SK-N-SH (cell line): ENCODE measurements around the gene CHST7. TPM values are rescaled to one million over a fixed set of nuclear protein-coding genes. Genes with fewer than 3 reads are reported as not detected.

Experiments
- CTCF ChIA-PET: fragments of 300-600, 350-600 bp; formaldehyde crosslinking; extraction: SDS; loops from one replicate; lab custom pipeline; 2021; lab: Yijun Ruan, JAX
- POLR2A ChIA-PET: fragments of 350-600 bp; sonication (Branson Sonifier 250); formaldehyde crosslinking; extraction: SDS; loops from one replicate; lab custom pipeline; 2020; ENCODE audit warnings: antibody characterized with exemption, inconsistent platforms; lab: Yijun Ruan, JAX
- DNase-seq: peaks from one replicate; pipeline ENCODE4 v3.0.0; 2012
- H2AFZ ChIP-seq: fragments of 200-600 bp; sonication (generic); 2 replicates; pipeline ENCODE4 v1.8.1; 2016; ENCODE audit warnings: antibody characterized with exemption, mild to moderate bottlenecking, low read depth
- H3F3A ChIP-seq: fragments of 200-600 bp; sonication (generic); replicated peaks from 2 replicates; pipeline ENCODE3; 2016; ENCODE audit warnings: antibody characterized with exemption, mild to moderate bottlenecking; ENCODE audit not compliant: insufficient read depth
- H3K27ac ChIP-seq, 2 experiments: fragments of 200-500 bp in 1 of 2; fragments of 200-600 bp in 1 of 2; sonication (Bioruptor generic) in 1 of 2; sonication (generic), shearing (Covaris generic) in 1 of 2; 2 replicates each; pipeline versions ENCODE4 v1.5.1 to v1.6.1; 2014 to 2016; ENCODE audit warnings: low read depth in 2 of 2, inconsistent platforms in 1 of 2, low read length in 1 of 2, mild to moderate bottlenecking in 1 of 2, mixed read lengths in 1 of 2
- H3K27me3 ChIP-seq: fragments of 200-600 bp; sonication (generic), shearing (Covaris generic); 2 replicates; pipeline ENCODE4 v1.6.1; 2016; ENCODE audit warnings: mixed run types; ENCODE audit not compliant: insufficient read depth
- H3K36me3 ChIP-seq, 2 experiments: fragments of 200-500 bp in 1 of 2; fragments of 200-600 bp in 1 of 2; sonication (Bioruptor generic) in 1 of 2; sonication (generic) in 1 of 2; replicated peaks in 1 of 2; 2 replicates each; pipeline versions ENCODE3 to v1.5.1; 2014 to 2016; ENCODE audit warnings: low read length in 1 of 2, mild to moderate bottlenecking in 1 of 2; ENCODE audit not compliant: insufficient read depth in 2 of 2, control insufficient read depth in 1 of 2
- H3K4me1 ChIP-seq, 2 experiments: fragments of 200-500 bp in 1 of 2; fragments of 200-600 bp in 1 of 2; sonication (Bioruptor generic) in 1 of 2; sonication (generic), shearing (Covaris generic) in 1 of 2; 2 replicates each; pipeline versions ENCODE4 v1.5.1 to v1.6.1; 2014 to 2016; ENCODE audit warnings: low read depth in 1 of 2, low read length in 1 of 2, mixed run types in 1 of 2; ENCODE audit not compliant: insufficient read depth in 2 of 2, control insufficient read depth in 1 of 2
- H3K4me2 ChIP-seq: fragments of 200-600 bp; sonication (generic), shearing (Covaris generic); 2 replicates; pipeline ENCODE4 v1.6.1; 2017; ENCODE audit warnings: mixed run types
- H3K4me3 ChIP-seq, 2 experiments: fragments of 200-500 bp in 1 of 2; fragments of 200-600 bp in 1 of 2; sonication (Bioruptor generic) in 1 of 2; sonication (generic), shearing (Covaris generic) in 1 of 2; 2 replicates each; pipeline versions ENCODE4 v1.5.1 to v1.8.1; 2014 to 2016; ENCODE audit warnings: low read depth in 2 of 2, inconsistent platforms in 1 of 2, low read length in 1 of 2, mild to moderate bottlenecking in 1 of 2, mixed read lengths in 1 of 2, moderate library complexity in 1 of 2
- H3K79me2 ChIP-seq: fragments of 200-600 bp; sonication (generic); 2 replicates; pipeline ENCODE4 v1.8.1; 2017; ENCODE audit warnings: mild to moderate bottlenecking; ENCODE audit not compliant: insufficient read depth
- H3K9ac ChIP-seq: fragments of 200-600 bp; sonication (generic); 2 replicates; pipeline ENCODE4 v1.6.1; 2017; ENCODE audit warnings: mixed run types
- H3K9me2 ChIP-seq: fragments of 200-600 bp; sonication (generic); 2 replicates; pipeline ENCODE4 v1.6.1; 2017; ENCODE audit warnings: mixed run types
- H3K9me3 ChIP-seq: fragments of 200-600 bp; sonication (generic); 2 replicates; pipeline ENCODE4 v1.6.1; 2017; ENCODE audit warnings: mixed run types, mild to moderate bottlenecking, moderate library complexity
- H4K20me1 ChIP-seq: fragments of 200-600 bp; sonication (generic); 2 replicates; pipeline ENCODE4 v1.6.1; 2017; ENCODE audit warnings: mild to moderate bottlenecking, mixed run types; ENCODE audit not compliant: insufficient read depth
- GABPA ChIP-seq: IDR thresholded peaks from 2 replicates; pipeline ENCODE4 v1.4.0; 2012; ENCODE audit warnings: low read depth, mild to moderate bottlenecking
- GATA2 ChIP-seq: sonication (generic); formaldehyde crosslinking; IDR thresholded peaks from 2 replicates; pipeline ENCODE4 v1.5.0; 2020; ENCODE audit warnings: mild to moderate bottlenecking, missing genetic modification reagents
- MAX ChIP-seq: IDR thresholded peaks from 2 replicates; pipeline ENCODE4 v1.4.0; 2012; ENCODE audit warnings: low read depth
- PBX3 ChIP-seq: IDR thresholded peaks from 2 replicates; pipeline ENCODE4; 2012
- USF1 ChIP-seq: IDR thresholded peaks from 2 replicates; pipeline ENCODE4 v1.4.0; 2012; ENCODE audit warnings: low read depth, borderline replicate concordance
- USF2 ChIP-seq: fragments of 150-350 bp; IDR thresholded peaks from 2 replicates; pipeline ENCODE4 v1.6.1; 2017; ENCODE audit warnings: antibody characterized with exemption, low read length, low read depth, borderline replicate concordance
- YY1 ChIP-seq: IDR thresholded peaks from 2 replicates; pipeline ENCODE4 v1.4.0; 2012; ENCODE audit warnings: low read depth, mild to moderate bottlenecking
- WGBS: methylation state at CpG from one replicate; pipeline ENCODE4 v1.1.6; 2017; ENCODE audit warnings: low lambda C conversion rate; 5-methylcytosine and 5-hydroxymethylcytosine counted together
- polyA plus RNA-seq, 3 experiments: library from polyadenylated mRNA; depleted of rRNA; stranded (reverse); fragments of >200 nt; gene quantifications; 2 replicates each; pipeline ENCODE4 v1.2.3, GENCODE V29; 2012

The CHST7 gene
- polyA plus RNA-seq, 1 of the 3 experiments (the other 2 are of a cell fraction): 6.2 TPM

- DNase-seq: no peak
- peak overlapping the region in 1 of 2 experiments; percentile 53; a peak in 1 of 4 replicates for H3K27ac ChIP-seq
- H3K36me3 ChIP-seq: peaks cover 0 to 3% of the 10 kb centered on the region in 2 experiments
- peaks cover 4% of the 10 kb centered on the region for H3F3A ChIP-seq
- peaks cover 8% of the 10 kb centered on the region for H3K27me3 ChIP-seq
- peak overlapping the region; percentile 56 to 58 for H3K4me3 ChIP-seq
- ChIA-PET CTCF (interaction anchor here (1.0 kb wide), 1 partner anchor 66 kb away, joined by 3 read pairs; no protein-coding TSS in a partner anchor), POLR2A (no interaction called here)
- TF ChIP-seq MAX (no peak), GABPA (no peak), GATA2 (no peak)
- H3K4me1 ChIP-seq: peaks cover 0 to 2% of the 10 kb centered on the region in 2 experiments; a peak in 1 of 4 replicates
- no peak overlapping the region for H2AFZ ChIP-seq
- H3K79me2 ChIP-seq: peaks cover 25% of the 10 kb centered on the region; the same call in 1 of the 2 replicates
- no peaks in the 10 kb centered on the region for H3K9me3 ChIP-seq
- H4K20me1 ChIP-seq: no peaks in the 10 kb centered on the region
- H3K9me2 ChIP-seq: no peaks in the 10 kb centered on the region
- H3K4me2 ChIP-seq: peak overlapping the region; percentile 82
- WGBS: 32% methylated on average over 6 of the region's 6 CpGs
- no peak overlapping the region for H3K9ac ChIP-seq
Observed at GRCh38 chrX:46575991-46576392, 2.4 kb downstream of the CHST7 start.

GRCh38 chrX:46576458-46576857, 2.9 kb downstream of the CHST7 start:
- Histone ChIP-seq H4K20me1 (no peaks in the 10 kb centered on the region), H3K4me2 (peak overlapping the region; percentile 82), H3K9me3 (no peaks in the 10 kb centered on the region), H3K27me3 (peaks cover 6% of the 10 kb centered on the region), H3K79me2 (peaks cover 25% of the 10 kb centered on the region; the same call in 1 of the 2 replicates), H3F3A (peaks cover 4% of the 10 kb centered on the region), H3K27ac (peak overlapping the region in 1 of 2 experiments; percentile 53; a peak in 1 of 4 replicates), H2AFZ (no peak overlapping the region), H3K9me2 (no peaks in the 10 kb centered on the region), H3K4me3 (peak overlapping the region; percentile 56 to 58), H3K4me1 (peaks cover 0 to 2% of the 10 kb centered on the region in 2 experiments; a peak in 1 of 4 replicates), H3K9ac (no peak overlapping the region), H3K36me3 (peaks cover 0 to 3% of the 10 kb centered on the region in 2 experiments)
- WGBS: 40% methylated on average over 3 of the region's 3 CpGs
- POLR2A ChIA-PET: no interaction called here
- no peak for TF ChIP-seq USF1
- no peak for TF ChIP-seq GATA2
- no peak for TF ChIP-seq USF2
- TF ChIP-seq MAX: no peak
- no peak for TF ChIP-seq GABPA
- TF ChIP-seq YY1: no peak
- no peak for TF ChIP-seq PBX3
- CTCF ChIA-PET: interaction anchor here (1.0 kb wide), 1 partner anchor 65 kb away, joined by 3 read pairs; no protein-coding TSS in a partner anchor
- DNase-seq: no peak
